HG03064 (cell line): Measurements from ENCODE around the gene KCNQ1OT1.

Experiments used
- ATAC-seq: cut with Tn5 transposase; IDR thresholded peaks from one replicate; pipeline ENCODE4 v1.9.1; 2021; ENCODE audit warnings: low read depth; ENCODE audit not compliant: unreplicated experiment

Gene KCNQ1OT1

DNA sequence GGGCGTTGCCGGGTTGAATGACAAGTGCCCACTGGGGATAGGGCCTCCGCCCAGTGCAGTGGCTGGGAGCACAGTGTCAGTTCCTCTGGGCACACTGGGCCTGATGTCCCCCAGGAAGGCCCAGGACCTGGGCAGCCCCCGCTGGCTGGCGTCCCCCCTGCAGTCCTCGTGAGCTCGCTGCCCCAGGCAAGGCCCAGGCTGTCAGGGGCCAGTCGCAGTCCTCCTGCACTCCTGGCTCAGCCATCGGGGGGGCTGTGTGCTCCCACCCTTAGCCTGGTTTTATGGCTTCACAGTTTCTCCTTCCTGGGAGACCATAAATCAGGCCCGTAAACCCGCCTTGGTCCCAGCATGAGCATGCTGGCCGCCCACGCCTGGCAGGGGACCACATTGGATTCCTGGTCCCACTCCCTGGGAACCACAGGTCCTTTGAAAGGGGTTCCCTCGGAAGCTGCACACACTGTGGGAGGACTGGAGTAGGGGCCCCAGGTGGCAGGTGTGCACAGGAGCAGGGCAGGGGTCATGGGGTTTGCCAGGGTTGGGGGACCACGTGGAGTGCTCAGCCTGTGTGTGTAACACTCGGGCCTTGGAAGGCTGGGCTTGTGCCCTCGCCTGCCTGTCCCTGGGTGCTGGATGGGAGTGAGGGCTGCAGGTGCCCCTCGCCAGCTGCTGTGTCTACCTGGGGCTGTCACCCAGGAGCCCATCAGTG lies 113.6 kb downstream of the KCNQ1OT1 start:
- ATAC-seq, result no peak

DNA sequence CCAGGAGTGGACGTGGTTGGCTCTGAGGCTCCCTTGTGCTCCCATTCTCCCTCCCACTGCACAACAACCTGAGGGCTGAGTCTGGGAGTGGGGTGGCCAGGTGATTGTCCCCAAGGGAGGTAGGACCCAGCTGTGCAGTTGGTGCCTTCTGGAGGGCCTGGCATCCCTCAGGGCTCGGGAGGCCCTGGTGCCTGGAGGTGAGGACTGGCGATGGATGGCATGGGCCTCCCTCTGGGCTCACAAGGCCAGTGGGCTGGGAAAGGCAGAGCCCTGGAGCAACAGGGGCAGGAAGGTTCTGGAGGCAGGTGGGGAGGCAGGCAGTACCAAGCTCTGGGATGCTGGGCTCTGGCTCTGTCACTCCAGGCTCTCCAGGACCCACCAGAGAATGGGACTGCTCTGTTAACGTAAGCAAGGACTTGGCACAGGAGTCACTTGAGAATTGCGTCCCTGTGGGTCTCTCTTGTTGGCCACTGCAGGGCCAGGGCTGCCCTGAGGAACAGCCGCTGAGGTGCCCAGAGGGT lies 114.2 kb downstream of the KCNQ1OT1 start:
- no peak for ATAC-seq

DNA sequence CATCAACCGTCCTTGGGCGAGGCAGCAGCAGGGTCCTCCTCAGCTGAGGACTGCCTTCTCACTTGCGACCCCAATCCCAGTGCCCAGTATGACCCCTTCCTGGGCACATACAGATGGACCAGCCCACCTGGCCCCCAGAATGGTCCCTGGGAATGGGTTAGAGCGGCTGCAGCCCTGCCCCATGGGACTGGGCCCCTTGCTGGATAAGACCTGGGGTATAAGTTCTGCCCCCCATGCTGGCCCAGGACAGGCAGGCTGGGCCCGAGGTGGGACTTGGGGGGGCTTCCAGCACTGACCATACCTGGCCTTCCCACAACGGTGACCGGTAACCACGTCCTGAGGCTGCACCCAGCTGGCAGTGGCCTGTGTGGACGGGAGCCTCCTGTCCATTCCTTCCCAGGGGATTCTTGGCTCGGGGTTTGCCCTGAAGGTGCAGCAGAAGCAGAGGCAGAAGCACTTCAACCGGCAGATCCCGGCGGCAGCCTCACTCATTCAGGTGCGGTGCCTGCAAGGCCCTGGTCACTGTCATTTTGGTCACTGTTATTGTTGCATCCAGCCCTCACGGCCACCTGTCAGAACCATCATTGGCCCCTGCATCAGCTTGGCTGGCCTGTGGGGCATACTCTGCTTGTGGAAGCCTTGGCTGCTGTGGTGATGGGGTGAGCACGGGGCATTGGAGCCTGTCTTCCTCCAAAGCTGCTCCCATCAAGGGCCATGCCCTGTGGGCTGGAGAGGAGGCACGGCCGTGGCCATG lies 114.8 kb downstream of the KCNQ1OT1 start:
- ATAC-seq, result no peak

DNA sequence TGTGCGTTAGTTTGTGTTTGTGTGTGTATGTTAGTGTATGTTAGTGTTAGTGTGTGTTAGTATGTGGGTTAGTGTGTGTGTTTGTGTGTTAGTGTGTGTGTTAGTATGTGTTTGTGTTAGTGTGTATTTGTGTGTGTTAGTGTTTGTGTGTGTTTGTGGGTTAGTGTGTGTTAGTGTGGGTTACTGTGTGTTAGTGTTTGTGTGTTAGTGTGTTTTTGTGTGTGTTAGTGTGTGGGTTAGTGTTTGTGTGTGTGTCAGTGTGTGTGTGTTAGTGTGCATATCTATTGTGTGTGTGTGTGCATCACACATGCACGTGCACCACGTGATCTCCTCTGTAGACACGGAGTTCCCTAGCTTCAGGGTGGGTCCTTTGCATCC lies 115.4 kb downstream of the KCNQ1OT1 start:
- no peak for ATAC-seq

DNA sequence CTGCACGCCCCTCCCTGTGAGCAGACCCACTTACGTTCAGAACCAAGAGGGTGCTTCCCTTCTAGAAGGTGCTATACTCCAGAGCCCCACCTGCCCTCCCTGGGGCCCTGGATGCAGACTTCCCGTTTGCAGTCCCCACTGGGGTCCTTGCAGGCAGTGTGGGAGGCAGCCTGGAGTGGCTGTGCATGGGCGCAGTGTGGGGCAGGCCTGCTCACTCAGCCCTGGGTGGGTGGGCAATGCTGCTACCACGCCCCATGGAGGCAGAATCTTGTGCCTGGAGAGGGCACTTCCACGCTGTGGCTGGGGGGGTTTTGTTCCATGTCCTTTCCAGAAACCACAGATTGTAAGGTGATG lies 116.2 kb downstream of the KCNQ1OT1 start:
- no peak for ATAC-seq

DNA sequence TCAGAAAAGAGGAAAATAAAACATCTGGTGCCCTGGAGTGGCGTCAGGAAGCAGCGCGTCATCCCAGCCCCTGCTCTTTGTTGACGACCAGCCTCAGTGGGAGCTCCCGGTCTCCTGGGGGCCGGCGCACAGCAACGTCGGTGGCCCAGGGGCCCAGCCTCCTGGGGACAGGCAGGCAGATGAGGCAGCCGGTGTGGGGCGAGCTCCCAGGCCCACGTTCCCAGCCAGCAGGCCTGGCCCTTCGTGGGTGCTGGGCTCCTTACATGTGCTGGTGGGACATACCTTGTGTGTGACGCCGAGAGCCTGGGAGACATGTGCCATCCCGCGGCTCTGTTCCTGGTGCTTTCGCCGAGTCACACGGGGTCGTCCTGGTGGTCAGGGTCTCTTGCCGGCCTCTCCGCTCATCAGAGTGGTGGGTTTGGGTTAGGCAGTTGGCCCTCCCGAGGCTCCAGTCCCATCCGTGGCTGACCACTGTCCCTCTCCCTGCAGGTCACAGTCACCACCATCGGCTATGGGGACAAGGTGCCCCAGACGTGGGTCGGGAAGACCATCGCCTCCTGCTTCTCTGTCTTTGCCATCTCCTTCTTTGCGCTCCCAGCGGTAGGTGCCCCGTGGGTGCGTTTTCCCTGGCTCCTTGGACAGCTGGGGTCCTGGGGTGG lies 116.7 kb downstream of the KCNQ1OT1 start:
- ATAC-seq, result no peak

DNA sequence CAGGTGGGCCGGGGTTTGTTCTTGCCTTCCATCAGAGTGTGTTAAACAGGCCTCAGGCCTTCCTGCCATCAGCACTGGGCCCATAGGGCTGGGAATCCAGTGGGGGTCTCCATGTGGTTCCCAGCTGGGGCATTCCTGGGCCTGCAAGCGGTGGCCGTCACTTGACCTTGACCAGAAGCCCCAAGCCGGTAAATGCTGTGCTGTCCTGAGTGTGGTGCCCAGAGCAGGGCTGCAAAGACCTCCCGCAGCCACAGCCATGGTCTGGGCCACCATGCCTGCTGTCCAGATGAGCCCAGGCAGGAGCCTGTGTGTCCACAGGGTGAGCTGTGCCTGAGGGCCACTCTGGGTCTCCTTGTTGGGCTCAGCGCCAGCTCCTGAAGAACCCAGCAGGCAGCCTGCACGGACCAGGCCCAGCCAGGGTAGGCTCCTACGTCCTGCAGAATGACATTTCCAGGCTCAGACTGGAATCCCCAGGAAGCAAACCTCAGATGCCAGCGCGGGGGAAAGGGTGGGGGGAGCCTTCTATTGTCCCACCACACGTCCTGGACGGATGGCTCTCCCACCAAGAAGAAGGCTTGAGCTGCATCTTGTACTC lies 117.3 kb downstream of the KCNQ1OT1 start:
- ATAC-seq, result no peak

DNA sequence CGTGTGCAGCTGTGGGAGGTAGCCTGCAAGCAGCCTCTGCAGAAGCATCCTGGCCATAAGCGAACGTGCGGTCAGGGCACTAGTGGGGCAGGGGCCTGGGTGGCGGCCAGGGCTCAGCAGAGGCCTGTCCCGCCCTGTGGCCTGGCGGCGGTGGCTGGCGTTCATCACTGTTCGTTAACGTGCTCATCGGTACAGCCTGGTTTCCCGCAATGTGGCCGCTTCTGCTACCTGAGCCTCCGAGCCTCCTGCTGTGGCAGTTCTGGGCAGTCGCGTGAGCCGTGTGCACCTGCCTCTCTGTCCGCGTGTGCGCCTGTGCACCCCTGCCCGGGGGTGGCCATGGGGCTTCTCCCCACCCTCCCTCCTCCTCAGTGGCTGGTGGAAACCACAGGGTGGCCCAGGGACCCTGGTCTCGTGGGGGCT lies 117.9 kb downstream of the KCNQ1OT1 start:
- ATAC-seq, result no peak

DNA sequence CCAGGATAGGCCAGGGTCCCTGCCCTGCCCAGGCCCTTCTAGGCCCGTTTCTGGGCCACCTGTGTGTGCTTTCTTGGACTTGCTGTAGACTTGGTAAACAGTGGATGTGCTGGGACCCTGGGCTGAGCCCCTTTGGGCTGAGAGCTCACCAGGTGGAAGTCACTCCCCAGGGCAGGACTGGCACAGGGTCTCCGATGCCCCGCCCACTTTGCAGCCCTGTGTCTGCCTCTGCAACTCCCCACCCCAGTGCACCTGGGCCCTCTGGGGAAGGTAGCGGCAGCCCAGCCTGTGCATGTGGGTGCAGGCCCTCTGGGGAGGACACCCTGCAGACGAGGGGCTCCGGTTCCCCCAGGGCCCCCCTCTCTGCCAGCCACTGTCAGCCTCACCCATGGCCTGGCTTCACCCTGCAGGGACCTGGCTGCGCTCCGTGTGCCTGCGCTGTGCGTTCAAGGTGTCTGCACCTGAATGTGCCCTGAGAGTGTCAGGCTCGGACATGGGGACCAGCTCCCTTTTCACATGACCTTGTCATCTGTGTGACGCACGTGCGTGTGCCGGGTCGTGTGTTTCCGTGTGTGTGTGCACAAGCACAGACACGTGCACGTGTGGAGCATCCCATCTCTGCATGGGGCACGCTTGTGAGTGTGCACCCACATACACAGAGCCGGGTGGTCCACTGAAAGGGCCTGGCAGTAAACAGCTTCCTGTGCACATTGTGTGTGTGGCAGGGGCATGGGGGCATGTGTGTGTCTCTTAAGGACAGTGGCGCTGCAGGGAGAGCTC lies 118.5 kb downstream of the KCNQ1OT1 start:
- ATAC-seq, result no peak

DNA sequence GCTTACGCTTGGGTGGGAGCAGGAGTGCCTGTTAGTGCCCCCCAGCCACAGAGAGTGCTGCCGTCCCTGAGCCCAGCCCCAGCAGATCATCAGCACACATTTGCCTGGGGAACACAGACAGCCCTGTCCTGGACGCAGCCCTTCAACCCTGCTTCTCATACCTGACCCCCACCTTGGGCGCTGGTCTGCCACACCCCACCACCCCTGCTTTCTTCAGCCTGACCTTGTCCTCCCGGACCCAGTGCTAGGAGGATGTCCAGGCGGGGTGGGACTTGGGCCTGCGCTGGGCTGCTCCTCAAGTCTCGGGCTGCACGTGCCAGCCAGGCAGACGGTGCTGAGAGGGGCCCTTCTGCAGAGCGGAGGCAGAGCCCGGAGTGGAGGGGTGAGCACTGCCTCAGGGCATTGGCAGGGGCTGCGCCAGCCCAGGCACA lies 119.2 kb downstream of the KCNQ1OT1 start:
- no peak for ATAC-seq

DNA sequence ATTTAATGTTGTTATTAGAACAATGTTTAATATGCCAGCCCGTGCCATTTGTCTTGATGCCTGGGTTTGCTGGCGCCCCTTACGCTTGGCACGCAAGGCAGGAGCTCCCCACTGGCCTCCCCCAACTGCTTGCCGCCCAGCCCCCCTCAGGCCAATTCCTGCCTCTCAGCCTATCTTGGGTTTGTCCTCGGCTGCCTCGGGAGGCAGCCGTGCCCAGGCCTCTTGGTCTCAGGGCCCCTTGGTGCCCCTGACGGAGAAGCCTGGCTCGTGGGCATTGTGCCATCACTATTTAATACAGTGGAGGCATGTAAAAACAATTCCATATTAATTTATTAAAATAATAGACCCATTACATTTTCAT lies 119.8 kb downstream of the KCNQ1OT1 start:
- ATAC-seq, result no peak

DNA sequence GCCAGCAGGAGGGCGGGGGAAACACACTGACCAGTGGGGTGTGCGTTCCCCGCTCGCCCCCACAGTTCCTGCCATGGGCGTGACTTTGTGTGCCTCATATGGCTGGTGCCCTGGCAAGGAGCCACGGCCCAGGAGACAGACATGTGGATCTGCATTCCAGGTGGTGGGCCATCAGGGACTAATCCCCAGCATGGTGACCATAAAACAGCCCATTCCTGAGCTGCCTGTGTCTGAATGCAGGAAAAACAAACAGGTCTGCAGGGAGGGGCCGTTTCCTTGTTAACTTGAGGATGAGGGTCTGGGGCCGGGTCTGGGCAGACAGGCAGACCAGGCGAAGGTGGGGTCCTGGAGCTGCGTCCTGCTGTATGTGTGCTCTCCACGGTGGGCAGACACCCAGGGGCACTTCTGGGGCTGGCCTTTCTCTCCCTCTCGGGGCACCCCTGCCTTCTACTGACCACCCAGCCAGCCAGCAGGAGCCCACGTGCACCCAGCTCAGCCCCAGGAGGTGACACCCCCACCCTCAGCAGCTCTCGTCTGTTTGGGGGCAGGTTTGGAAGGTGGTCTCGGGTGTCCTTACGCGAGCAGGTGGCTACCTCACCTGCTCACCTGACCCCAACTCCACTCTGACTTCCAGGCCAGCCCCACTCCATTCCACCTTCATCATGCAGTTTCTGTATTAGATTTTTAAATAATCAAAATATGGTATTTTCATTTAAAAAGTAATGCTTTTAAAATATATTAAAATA lies 120.3 kb downstream of the KCNQ1OT1 start:
- no peak for ATAC-seq

DNA sequence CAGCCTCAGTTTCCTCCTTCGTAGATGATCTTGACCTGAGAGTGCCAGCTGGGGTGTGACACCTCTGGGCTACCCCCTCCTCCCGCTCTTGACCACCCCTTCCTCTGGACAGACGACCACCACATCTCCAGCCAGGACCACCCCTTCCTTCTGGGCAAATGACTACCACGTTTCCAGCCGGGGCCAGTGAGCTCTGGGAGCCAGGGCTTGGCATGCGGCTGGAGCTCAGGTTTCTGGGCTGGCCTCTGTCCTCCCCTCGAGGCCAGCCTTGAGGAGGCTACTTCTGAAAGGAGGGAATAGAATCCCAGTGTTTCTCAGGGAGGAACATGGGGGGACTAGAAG lies 120.9 kb downstream of the KCNQ1OT1 start:
- ATAC-seq, result no peak

DNA sequence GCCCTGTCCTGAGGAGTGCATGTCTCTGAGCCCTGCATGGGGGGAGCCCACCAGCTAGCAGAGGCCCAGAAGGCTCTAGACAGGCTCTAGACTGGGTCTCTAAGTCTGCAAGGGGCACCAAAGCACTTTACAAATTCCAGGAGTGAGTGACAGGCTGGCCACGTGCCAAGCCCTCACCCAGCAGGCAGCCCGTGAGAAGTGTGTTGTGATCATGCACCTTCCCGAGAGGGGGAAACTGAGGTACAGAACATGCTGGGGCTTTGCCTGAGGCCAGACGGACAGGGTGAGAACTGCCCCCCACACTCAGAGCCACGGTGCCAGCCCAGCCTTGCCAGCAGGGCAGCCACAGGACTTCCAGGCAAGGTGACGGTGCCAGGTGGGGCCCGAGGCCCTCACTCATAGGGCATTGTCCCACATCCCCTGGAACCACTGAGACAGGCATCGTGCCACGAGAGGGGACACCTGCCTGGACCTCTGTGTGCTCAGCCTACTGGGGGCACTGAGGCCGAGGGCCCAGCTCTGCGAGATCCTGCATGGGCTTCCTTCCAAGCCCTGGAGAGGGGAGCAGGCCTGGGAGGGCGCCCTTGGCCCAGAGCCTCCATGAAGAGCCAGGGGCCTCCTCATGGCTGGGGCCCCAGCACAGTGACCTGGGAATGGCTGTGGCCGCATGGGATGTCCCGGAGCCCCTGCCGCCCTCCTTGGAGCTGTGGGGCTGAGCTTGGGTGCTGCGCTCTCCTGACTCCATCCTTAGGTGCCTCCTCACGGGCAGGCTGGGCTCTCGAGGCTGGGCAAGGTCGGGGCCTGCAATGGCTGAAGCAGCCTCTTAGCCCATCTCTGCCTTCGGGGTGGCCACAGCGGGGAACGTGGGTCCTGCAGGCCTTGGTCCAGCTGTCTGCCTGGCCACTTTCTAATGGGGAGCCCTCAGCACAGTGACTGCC lies 121.5 kb downstream of the KCNQ1OT1 start:
- ATAC-seq, result no peak

DNA sequence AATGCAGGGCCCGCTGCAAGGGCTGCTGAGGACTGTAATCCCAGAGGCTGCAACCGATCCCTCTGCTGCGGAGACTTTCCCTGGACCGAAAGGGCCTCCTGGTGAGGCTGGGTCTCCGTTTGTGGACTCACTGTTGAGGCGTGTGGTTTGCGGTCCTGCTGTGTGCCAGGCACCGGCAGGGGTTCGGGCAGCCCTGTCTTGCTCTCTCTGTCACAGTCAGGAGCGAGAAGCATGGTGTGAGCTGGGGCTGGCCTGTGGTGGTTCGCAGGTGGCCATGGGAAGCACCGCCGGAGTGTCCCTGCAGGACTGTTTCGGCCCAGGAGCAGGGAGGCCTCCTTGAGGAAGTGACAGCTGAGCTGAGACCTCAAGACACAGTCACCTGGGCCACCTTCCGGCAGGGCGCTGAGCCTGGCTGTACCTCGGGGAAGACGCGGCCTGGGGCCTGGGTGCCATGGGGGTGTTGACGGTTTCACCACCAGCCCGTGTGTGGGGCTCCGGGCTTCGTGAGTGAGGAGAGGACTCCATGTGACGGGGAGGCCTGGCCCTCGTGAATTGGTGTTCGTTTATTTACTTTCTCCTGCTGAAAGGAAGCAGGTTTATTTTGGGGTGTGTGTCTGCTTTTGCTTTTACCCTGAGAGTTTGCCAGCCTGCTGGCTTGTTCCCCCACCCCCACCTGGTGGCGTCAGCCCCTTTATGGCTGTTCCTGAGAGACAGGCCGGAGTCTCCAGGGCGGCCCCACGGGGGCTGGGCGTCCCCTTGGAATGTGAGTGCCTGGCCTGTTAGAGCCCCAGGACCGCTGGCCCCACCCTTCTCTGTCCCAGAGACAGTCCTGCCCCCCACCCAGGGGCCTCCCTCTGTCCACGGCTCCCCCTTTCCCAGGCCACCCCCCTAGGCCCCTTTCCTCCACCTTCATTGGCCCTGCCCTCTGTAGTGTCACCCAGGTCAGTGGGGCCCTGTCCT lies 122.5 kb downstream of the KCNQ1OT1 start:
- no peak for ATAC-seq

DNA sequence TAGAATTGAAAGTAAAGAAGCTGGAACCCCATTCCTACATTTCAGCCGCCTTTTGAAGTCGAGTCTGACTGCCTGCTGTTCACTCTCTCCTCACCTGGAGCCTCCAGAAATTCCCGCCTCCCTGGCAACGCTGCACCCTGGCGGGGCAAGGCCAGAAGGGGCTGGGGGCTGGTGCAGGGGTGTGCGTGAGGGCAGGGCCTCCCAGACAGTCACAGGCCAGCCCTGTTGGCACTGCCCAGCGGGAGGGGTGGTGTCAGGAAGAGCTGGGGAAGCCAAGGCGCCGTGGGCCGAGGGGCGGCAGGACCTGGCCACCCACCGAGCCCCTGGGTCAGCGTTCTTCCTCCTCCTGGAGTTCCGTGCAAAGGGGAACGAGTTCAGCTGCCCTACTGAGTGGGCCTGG lies 123.2 kb downstream of the KCNQ1OT1 start:
- ATAC-seq, result no peak

DNA sequence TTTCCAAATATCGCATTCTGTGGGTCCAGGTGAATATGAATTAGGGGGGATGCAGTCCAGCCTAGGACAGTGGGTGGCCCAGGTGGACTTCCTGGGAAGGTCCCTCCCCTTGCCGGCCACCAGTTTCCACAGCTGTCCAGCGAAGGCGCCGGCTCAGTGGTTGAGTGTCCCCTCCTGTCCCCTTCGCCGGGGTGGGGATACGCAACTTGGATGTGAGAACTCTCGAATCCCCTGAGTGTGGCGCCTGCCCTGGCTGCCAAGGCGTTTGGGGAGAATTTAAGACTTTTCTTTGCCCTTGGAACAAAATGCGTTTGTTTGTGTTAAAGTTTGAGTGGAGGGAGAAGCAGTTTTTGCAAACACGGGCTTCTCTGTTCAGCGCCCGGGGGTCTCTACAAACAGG lies 123.7 kb downstream of the KCNQ1OT1 start:
- ATAC-seq, result no peak

DNA sequence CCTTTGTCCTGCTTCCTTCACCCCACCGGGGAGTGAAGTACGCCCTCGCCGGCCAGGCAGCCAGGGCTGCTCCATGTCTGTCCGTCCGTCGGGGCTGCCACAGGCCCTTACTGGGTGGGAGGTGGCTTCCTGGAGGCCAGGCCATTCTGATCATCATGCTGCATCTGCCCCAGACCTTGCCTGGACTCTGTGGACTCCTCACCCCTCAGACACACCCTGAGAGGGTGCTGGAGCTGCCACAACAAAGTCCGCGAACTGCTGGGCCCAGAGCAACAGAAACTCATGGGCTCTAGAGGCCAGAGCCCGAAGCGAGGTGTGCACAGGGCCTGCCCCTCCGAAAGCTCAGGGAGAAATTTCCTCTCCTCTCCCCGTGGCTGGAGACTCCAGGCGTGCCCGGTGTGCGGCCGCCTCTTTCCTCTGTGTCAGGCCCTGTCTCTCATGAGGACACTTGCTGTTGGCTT lies 124.2 kb downstream of the KCNQ1OT1 start:
- no peak for ATAC-seq
